ENCODE measurements around the gene ATP9B.

- TF ChIP-seq, protein P1, sequence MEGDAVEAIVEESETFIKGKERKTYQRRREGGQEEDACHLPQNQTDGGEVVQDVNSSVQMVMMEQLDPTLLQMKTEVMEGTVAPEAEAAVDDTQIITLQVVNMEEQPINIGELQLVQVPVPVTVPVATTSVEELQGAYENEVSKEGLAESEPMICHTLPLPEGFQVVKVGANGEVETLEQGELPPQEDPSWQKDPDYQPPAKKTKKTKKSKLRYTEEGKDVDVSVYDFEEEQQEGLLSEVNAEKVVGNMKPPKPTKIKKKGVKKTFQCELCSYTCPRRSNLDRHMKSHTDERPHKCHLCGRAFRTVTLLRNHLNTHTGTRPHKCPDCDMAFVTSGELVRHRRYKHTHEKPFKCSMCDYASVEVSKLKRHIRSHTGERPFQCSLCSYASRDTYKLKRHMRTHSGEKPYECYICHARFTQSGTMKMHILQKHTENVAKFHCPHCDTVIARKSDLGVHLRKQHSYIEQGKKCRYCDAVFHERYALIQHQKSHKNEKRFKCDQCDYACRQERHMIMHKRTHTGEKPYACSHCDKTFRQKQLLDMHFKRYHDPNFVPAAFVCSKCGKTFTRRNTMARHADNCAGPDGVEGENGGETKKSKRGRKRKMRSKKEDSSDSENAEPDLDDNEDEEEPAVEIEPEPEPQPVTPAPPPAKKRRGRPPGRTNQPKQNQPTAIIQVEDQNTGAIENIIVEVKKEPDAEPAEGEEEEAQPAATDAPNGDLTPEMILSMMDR (IDR thresholded peaks at IDR 0.05 in 2 of 3, conservative IDR thresholded peaks at IDR 0.05 in 1 of 3; ENCODE audit: borderline replicate concordance in 1 of 3, insufficient read depth in 1 of 3, low read depth in 2 of 3, low read length in 2 of 3): no peak
- TF ChIP-seq POLR2A (IDR thresholded peaks at IDR 0.05; ENCODE audit: borderline replicate concordance, extremely low read depth, insufficient read depth, insufficient read length) (no peak), EZH2phosphoT487 (IDR thresholded peaks at IDR 0.05; ENCODE audit: borderline replicate concordance) (no peak), EZH2 (IDR thresholded peaks at IDR 0.05) (no peak), POLR2AphosphoS5 (IDR thresholded peaks at IDR 0.05; ENCODE audit: low read depth, low read length) (no peak), RAD21 (IDR thresholded peaks at IDR 0.05; ENCODE audit: low read depth) (no peak), YY1 (IDR thresholded peaks at IDR 0.05; ENCODE audit: extremely low read depth, insufficient replicate concordance, low read depth, low read length) (no peak), SRF (IDR thresholded peaks at IDR 0.05; ENCODE audit: low read depth) (no peak), MAX (IDR thresholded peaks at IDR 0.05) (no peak), ZNF274 (IDR thresholded peaks at IDR 0.05; ENCODE audit: low read depth, low read length) (no peak), EGR1 (IDR thresholded peaks at IDR 0.05; ENCODE audit: low read depth) (no peak), TCF7L2 (IDR thresholded peaks at IDR 0.05; ENCODE audit: borderline replicate concordance, extremely low read depth, insufficient read depth, insufficient read length) (no peak)
- TF ChIP-seq, protein P2, sequence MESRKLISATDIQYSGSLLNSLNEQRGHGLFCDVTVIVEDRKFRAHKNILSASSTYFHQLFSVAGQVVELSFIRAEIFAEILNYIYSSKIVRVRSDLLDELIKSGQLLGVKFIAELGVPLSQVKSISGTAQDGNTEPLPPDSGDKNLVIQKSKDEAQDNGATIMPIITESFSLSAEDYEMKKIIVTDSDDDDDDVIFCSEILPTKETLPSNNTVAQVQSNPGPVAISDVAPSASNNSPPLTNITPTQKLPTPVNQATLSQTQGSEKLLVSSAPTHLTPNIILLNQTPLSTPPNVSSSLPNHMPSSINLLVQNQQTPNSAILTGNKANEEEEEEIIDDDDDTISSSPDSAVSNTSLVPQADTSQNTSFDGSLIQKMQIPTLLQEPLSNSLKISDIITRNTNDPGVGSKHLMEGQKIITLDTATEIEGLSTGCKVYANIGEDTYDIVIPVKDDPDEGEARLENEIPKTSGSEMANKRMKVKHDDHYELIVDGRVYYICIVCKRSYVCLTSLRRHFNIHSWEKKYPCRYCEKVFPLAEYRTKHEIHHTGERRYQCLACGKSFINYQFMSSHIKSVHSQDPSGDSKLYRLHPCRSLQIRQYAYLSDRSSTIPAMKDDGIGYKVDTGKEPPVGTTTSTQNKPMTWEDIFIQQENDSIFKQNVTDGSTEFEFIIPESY (IDR thresholded peaks at IDR 0.05; ENCODE audit: extremely low read depth, insufficient replicate concordance, low read length): no peak
Measured at GRCh38 chr18:79335833-79336360, 266.7 kb downstream of the ATP9B start.

All from HCT116 (cell line).